ENCODE measurements around the gene SHC3. TPM values are rescaled to one million over a fixed set of nuclear protein-coding genes. Genes with fewer than 3 reads are reported as not detected.

Gene SHC3
- total RNA-seq, 1 experiment from 2014 or later = 0.27 TPM

DNA sequence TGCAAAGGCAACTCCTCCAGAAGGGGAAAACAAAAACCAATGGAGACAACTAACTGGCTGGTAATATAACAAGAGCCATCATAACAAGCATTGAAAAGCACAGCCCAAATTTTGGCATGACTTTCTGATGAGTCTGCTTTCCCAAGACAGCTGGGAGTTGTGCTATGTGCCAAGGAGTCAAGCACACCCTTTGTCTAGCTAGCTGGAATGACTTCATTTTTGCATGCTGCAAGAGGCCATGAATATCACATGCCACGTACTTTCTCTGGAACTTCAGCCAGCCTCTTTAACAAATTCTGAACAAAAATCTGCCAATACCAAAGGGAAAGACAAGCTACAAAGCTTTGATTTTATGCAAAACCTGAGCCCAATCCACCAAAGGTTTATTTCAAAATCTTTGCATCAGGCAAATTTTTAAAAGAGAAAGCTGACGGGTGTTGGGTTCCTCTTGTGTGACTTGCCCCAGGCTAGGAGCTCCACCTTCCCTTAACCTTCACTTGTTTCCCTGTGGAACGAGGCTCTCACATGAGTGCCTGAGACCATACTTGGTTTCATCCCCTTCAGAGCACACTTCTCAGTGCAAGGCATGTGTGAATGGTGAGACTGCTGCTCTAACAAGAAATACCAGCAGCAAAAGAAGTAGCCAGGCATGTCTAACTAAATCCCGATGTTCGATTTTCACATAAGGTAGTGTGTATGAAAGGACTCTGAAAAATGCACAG, 140.1 kb downstream of the SHC3 start:
- no peak for ATAC-seq

More for the DNA sequence above, 140.1 kb downstream of the SHC3 start:
- no TSS peak for BruUV-seq (replicated peaks)
- no peaks in the 10 kb centered on the region for H3K9me2 ChIP-seq (ENCODE audit: insufficient read depth)
- ChIA-PET RAD21 (ENCODE audit: low non-redundant PET in 1 of 2, low total read pairs in 2 of 2, uncharacterized antibody in 2 of 2, unreplicated experiment in 2 of 2) (no interaction called here), CTCF (no interaction called here), POLR2A (no interaction called here)
- H3K4me1 ChIP-seq (ENCODE audit: control insufficient read depth in 1 of 2, insufficient read depth in 2 of 2, low read length in 2 of 2) = no peaks in the 10 kb centered on the region
- intact Hi-C loops (cut with micrococcal nuclease) = loop anchor here (10.0 kb wide), 1 partner anchor 236 kb away; no protein-coding TSS in a partner anchor
- no peaks in the 10 kb centered on the region; the same call in 1 of the 2 replicates for H3K27me3 ChIP-seq (ENCODE audit: insufficient read depth, low read length)
- H3K27ac ChIP-seq (ENCODE audit: low read depth, low read length) = no peak overlapping the region
- no peaks in the 10 kb centered on the region for H3K9me3 ChIP-seq (ENCODE audit: control insufficient read depth in 1 of 2, insufficient read depth in 1 of 2, low read depth in 1 of 2, low read length in 2 of 2)
- TF ChIP-seq SIN3A (IDR thresholded peaks at IDR 0.05; ENCODE audit: low read depth) = no peak
- TF ChIP-seq, protein P1, sequence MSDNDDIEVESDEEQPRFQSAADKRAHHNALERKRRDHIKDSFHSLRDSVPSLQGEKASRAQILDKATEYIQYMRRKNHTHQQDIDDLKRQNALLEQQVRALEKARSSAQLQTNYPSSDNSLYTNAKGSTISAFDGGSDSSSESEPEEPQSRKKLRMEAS (IDR thresholded peaks at IDR 0.05) = no peak
- no peak for TF ChIP-seq YY1 (IDR thresholded peaks at IDR 0.05; ENCODE audit: extremely low read depth, insufficient replicate concordance, low read depth, low read length)
- TF ChIP-seq, protein P2, sequence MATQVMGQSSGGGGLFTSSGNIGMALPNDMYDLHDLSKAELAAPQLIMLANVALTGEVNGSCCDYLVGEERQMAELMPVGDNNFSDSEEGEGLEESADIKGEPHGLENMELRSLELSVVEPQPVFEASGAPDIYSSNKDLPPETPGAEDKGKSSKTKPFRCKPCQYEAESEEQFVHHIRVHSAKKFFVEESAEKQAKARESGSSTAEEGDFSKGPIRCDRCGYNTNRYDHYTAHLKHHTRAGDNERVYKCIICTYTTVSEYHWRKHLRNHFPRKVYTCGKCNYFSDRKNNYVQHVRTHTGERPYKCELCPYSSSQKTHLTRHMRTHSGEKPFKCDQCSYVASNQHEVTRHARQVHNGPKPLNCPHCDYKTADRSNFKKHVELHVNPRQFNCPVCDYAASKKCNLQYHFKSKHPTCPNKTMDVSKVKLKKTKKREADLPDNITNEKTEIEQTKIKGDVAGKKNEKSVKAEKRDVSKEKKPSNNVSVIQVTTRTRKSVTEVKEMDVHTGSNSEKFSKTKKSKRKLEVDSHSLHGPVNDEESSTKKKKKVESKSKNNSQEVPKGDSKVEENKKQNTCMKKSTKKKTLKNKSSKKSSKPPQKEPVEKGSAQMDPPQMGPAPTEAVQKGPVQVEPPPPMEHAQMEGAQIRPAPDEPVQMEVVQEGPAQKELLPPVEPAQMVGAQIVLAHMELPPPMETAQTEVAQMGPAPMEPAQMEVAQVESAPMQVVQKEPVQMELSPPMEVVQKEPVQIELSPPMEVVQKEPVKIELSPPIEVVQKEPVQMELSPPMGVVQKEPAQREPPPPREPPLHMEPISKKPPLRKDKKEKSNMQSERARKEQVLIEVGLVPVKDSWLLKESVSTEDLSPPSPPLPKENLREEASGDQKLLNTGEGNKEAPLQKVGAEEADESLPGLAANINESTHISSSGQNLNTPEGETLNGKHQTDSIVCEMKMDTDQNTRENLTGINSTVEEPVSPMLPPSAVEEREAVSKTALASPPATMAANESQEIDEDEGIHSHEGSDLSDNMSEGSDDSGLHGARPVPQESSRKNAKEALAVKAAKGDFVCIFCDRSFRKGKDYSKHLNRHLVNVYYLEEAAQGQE (IDR thresholded peaks at IDR 0.05; ENCODE audit: low read depth) = no peak
- no peak for TF ChIP-seq SRF (IDR thresholded peaks at IDR 0.05; ENCODE audit: low read depth)
- TF ChIP-seq, protein P3, sequence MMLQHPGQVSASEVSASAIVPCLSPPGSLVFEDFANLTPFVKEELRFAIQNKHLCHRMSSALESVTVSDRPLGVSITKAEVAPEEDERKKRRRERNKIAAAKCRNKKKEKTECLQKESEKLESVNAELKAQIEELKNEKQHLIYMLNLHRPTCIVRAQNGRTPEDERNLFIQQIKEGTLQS (IDR thresholded peaks at IDR 0.05) = no peak
- TF ChIP-seq, protein P4, sequence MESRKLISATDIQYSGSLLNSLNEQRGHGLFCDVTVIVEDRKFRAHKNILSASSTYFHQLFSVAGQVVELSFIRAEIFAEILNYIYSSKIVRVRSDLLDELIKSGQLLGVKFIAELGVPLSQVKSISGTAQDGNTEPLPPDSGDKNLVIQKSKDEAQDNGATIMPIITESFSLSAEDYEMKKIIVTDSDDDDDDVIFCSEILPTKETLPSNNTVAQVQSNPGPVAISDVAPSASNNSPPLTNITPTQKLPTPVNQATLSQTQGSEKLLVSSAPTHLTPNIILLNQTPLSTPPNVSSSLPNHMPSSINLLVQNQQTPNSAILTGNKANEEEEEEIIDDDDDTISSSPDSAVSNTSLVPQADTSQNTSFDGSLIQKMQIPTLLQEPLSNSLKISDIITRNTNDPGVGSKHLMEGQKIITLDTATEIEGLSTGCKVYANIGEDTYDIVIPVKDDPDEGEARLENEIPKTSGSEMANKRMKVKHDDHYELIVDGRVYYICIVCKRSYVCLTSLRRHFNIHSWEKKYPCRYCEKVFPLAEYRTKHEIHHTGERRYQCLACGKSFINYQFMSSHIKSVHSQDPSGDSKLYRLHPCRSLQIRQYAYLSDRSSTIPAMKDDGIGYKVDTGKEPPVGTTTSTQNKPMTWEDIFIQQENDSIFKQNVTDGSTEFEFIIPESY (IDR thresholded peaks at IDR 0.05; ENCODE audit: extremely low read depth, insufficient replicate concordance, low read length) = no peak
- TF ChIP-seq CBX3 (IDR thresholded peaks at IDR 0.05; ENCODE audit: low read depth) = no peak
- TF ChIP-seq POLR2A (IDR thresholded peaks at IDR 0.05; ENCODE audit: borderline replicate concordance, extremely low read depth, insufficient read depth, insufficient read length) = no peak
- TF ChIP-seq ELF1 (IDR thresholded peaks at IDR 0.05; ENCODE audit: borderline replicate concordance, low read depth) = no peak
- no peak for TF ChIP-seq ZNF274 (IDR thresholded peaks at IDR 0.05; ENCODE audit: low read depth, low read length)
- TF ChIP-seq ZFX (IDR thresholded peaks at IDR 0.05) = no peak
- TF ChIP-seq FOSL1 (IDR thresholded peaks at IDR 0.05; ENCODE audit: low read depth) = no peak
- TF ChIP-seq EZH2 (IDR thresholded peaks at IDR 0.05) = no peak
- H3K36me3 ChIP-seq (ENCODE audit: control insufficient read depth in 1 of 2, insufficient read depth in 2 of 2, low read length in 2 of 2) = no peaks in the 10 kb centered on the region
- no peak overlapping the region for H3K9ac ChIP-seq (ENCODE audit: low read length)
- H4K20me1 ChIP-seq (ENCODE audit: insufficient read depth) = no peaks in the 10 kb centered on the region
- no peaks in the 10 kb centered on the region for H3K79me2 ChIP-seq (ENCODE audit: insufficient read depth, low read length)
- no peak overlapping the region for H3K4me2 ChIP-seq (ENCODE audit: low read length)
- no peak overlapping the region for H3K4me3 ChIP-seq (replicated peaks in 1 of 2; ENCODE audit: low read depth in 1 of 2, low read length in 2 of 2)
- no peak for DNase-seq (ENCODE audit: low read depth, low spot score)
- H2AFZ ChIP-seq (ENCODE audit: low read depth, low read length, poor library complexity, severe bottlenecking) = no peak overlapping the region

All from HCT116 (cell line).